Endothelial cell of umbilical vein (primary cell): ENCODE results near the gene HES7. TPM values are rescaled to one million over a fixed set of nuclear protein-coding genes. Genes with fewer than 3 reads are reported as not detected.

ENCODE experiments used
- BruUV-seq: library from RNA; stranded (reverse); fragments of 400-500 nt; replicated peaks from 2 replicates; lab custom pipeline; 2021; lab: Mats Ljungman, UMichigan
- CTCF ChIA-PET: fragments of 300-600, 350-600 bp; sonication (Branson Sonifier 250); formaldehyde crosslinking; loops from one replicate; lab custom pipeline; 2021; ENCODE audit warnings: antibody characterized with exemption, inconsistent platforms; lab: Charles Lee
- POLR2A ChIA-PET: fragments of 300-600, 350-600 bp; sonication (Branson Sonifier 250); formaldehyde crosslinking; loops from one replicate; lab custom pipeline; 2021; ENCODE audit warnings: antibody characterized with exemption, inconsistent platforms; lab: Charles Lee
- DNase-seq: peaks from one replicate; pipeline ENCODE4 v3.0.0-alpha.2; 2011; ENCODE audit warnings: low read depth, low spot score
- FAIRE-seq: peaks from 2 replicates; lab custom pipeline; 2011; peaks lifted over from hg19 to GRCh38; lab: Jason Lieb, UNC
- H2AFZ ChIP-seq: 2 replicates; pipeline ENCODE4 v1.6.0; 2012; ENCODE audit warnings: low read depth, low read length, control low read depth, inconsistent platforms
- H3K27ac ChIP-seq: 2 replicates; pipeline ENCODE4 v1.5.1; 2011; ENCODE audit warnings: low read depth, mild to moderate bottlenecking, control low read depth, low read length, moderate library complexity; ENCODE audit not compliant: insufficient read depth
- H3K27me3 ChIP-seq, 2 experiments: 2 replicates each; pipeline versions ENCODE4 v1.6.0 to v1.6.1; 2011; ENCODE audit warnings: low read length in 2 of 2, mixed read lengths in 1 of 2; ENCODE audit not compliant: control insufficient read depth in 2 of 2, insufficient read depth in 2 of 2
- H3K36me3 ChIP-seq, 2 experiments: 2 replicates in 1 of 2; 3 replicates in 1 of 2; pipeline ENCODE4 v1.5.1; 2011; ENCODE audit warnings: low read length in 2 of 2, mild to moderate bottlenecking in 1 of 2, moderate library complexity in 1 of 2; ENCODE audit not compliant: control insufficient read depth in 2 of 2, insufficient read depth in 2 of 2; ENCODE audit errors: extremely low read depth in 1 of 2
- H3K4me1 ChIP-seq: 3 replicates; pipeline ENCODE4 v1.5.1; 2011; ENCODE audit warnings: mild to moderate bottlenecking, low read length; ENCODE audit not compliant: control insufficient read depth, insufficient read depth; ENCODE audit errors: extremely low read depth
- H3K4me2 ChIP-seq: 2 replicates; pipeline ENCODE4 v1.6.1; 2011; ENCODE audit warnings: low read length, control low read depth, mixed read lengths; ENCODE audit not compliant: insufficient read depth
- H3K4me3 ChIP-seq, 3 experiments: fragments of 200-600 bp in 1 of 3; sonication (generic), shearing (Covaris generic) in 1 of 3; replicated peaks in 1 of 3; 2 replicates each; pipeline ENCODE4 v1.5.1; 2011 to 2016; ENCODE audit warnings: control low read depth in 3 of 3, low read length in 3 of 3, mild to moderate bottlenecking in 2 of 3, inconsistent platforms in 1 of 3, low read depth in 1 of 3, moderate library complexity in 1 of 3; ENCODE audit not compliant: insufficient read depth in 1 of 3
- H3K79me2 ChIP-seq: 2 replicates; pipeline ENCODE4 v1.6.0; 2012; ENCODE audit warnings: low read length, inconsistent platforms; ENCODE audit not compliant: control insufficient read depth, insufficient read depth
- H3K9ac ChIP-seq: replicated peaks from 2 replicates; pipeline ENCODE3; 2011; ENCODE audit warnings: low read length, control low read depth; ENCODE audit not compliant: insufficient read depth; ENCODE audit errors: extremely low read depth
- H3K9me1 ChIP-seq: replicated peaks from 3 replicates; pipeline ENCODE4 v1.6.0; 2011; ENCODE audit warnings: mild to moderate bottlenecking, low read length; ENCODE audit not compliant: control insufficient read depth, insufficient read depth; ENCODE audit errors: extremely low read depth
- H3K9me3 ChIP-seq: replicated peaks from 2 replicates; pipeline ENCODE4 v1.5.1; 2012; ENCODE audit warnings: low read length, inconsistent platforms; ENCODE audit not compliant: control insufficient read depth, insufficient read depth
- H4K20me1 ChIP-seq: replicated peaks from 2 replicates; pipeline ENCODE3; 2011; ENCODE audit warnings: mild to moderate bottlenecking, low read length; ENCODE audit not compliant: control insufficient read depth, insufficient read depth; ENCODE audit errors: extremely low read depth
- EZH2 ChIP-seq: IDR thresholded peaks from 2 replicates; pipeline ENCODE4 v1.6.1; 2012; ENCODE audit warnings: borderline replicate concordance, low read depth, mild to moderate bottlenecking, moderate library complexity, low read length, inconsistent platforms; ENCODE audit not compliant: severe bottlenecking
- FOS ChIP-seq: IDR thresholded peaks from 2 replicates; pipeline ENCODE4 v1.6.1; 2011; ENCODE audit warnings: mild to moderate bottlenecking, low read length, moderate library complexity, borderline replicate concordance; ENCODE audit not compliant: insufficient read depth
- GATA2 ChIP-seq: IDR thresholded peaks from 2 replicates; pipeline ENCODE4 v1.7.0; 2011; ENCODE audit warnings: low read depth, mild to moderate bottlenecking, moderate library complexity, mixed read lengths, low read length; ENCODE audit not compliant: insufficient read length, insufficient read depth
- JUN ChIP-seq: IDR thresholded peaks from 2 replicates; pipeline ENCODE4 v1.6.1; 2011; ENCODE audit warnings: borderline replicate concordance, low read depth; ENCODE audit not compliant: insufficient read length, insufficient read depth
- MAX ChIP-seq: IDR thresholded peaks from 2 replicates; pipeline ENCODE4 v1.6.1; 2011; ENCODE audit not compliant: insufficient read depth, insufficient read length
- MYC ChIP-seq: IDR thresholded peaks from one replicate; pipeline ENCODE4 v1.6.1; 2011; ENCODE audit warnings: mild to moderate bottlenecking, low read depth, low read length
- POLR2A ChIP-seq: IDR thresholded peaks from 2 replicates; pipeline ENCODE4 v1.6.1; 2012; ENCODE audit warnings: low read depth, mild to moderate bottlenecking, control low read depth, low read length
- POLR2AphosphoS5 ChIP-seq: IDR thresholded peaks from 2 replicates; pipeline ENCODE4 v1.6.1; 2012; ENCODE audit warnings: low read depth, mild to moderate bottlenecking, control low read depth, low read length, moderate library complexity; ENCODE audit not compliant: insufficient read depth
- dilution Hi-C: fragments of 300-500 bp; cut with MboI; formaldehyde crosslinking; loops from one replicate; pipeline ENCODE4 v1.15.0; 2019; ENCODE audit warnings: low sequenced_read_pairs; ENCODE audit not compliant: extremely low pct_ligation_motif_present
- intact Hi-C: fragments of 100-400 bp; cut with micrococcal nuclease; formaldehyde crosslinking; loops from one replicate; pipeline ENCODE4 v1.10.0; 2022
- polyA plus RNA-seq, 4 experiments: library from polyadenylated mRNA; depleted of rRNA in 3 of 4; stranded (reverse) in 3 of 4; unstranded in 1 of 4; fragments of >200 nt; gene quantifications; 2 replicates each; pipeline versions ENCODE4 v1.2.1 to v1.2.3, GENCODE V29; 2011 to 2012; ENCODE audit warnings: missing spikeins in 1 of 4
- total RNA-seq: library from RNA; stranded (reverse); gene quantifications from 2 replicates; pipeline ENCODE4 v1.2.3, GENCODE V29; 2021
- TF ChIP-seq, protein P1 (sequence below), 2 donors: IDR thresholded peaks; 1 replicate in 1 of 2; 2 replicates in 1 of 2; pipeline ENCODE4 v1.5.1; 2011; ENCODE audit warnings: low read length in 2 of 2, mild to moderate bottlenecking in 2 of 2, moderate library complexity in 2 of 2, control low read depth in 1 of 2, inconsistent platforms in 1 of 2, low read depth in 1 of 2; ENCODE audit not compliant: insufficient read depth in 1 of 2; ENCODE audit errors: extremely low read depth in 1 of 2

HES7 gene
- total and polyA plus RNA-seq, 2 donors (not counting 3 experiments of a cell fraction or from before 2014, with no cell fraction given) = 0.19 to 0.51 TPM

- CTCF ChIA-PET = interaction anchor here (6.3 kb wide), 1 partner anchor 24 kb away, joined by 72 read pairs; no protein-coding TSS in a partner anchor
- Histone ChIP-seq H3K9me1 (no peaks in the 10 kb centered on the region), H3K9ac (peak within 1 kb of the TSS; percentile 99), H3K36me3 (peaks cover 2 to 7% of the 10 kb centered on the region in 2 experiments), H3K27me3 (no peaks in the 10 kb centered on the region), H3K79me2 (peaks cover 20% of the 10 kb centered on the region), H3K9me3 (no peaks in the 10 kb centered on the region), H3K4me1 (peaks cover 20% of the 10 kb centered on the region), H4K20me1 (no peaks in the 10 kb centered on the region), H3K4me3 (peak within 1 kb of the TSS; percentile 55 to 99 (median 67)), H3K27ac (peak within 1 kb of the TSS; percentile 87), H2AFZ (peak within 1 kb of the TSS; percentile 91), H3K4me2 (peak within 1 kb of the TSS; percentile 51)
- dilution Hi-C loops (no loop called here), intact Hi-C loops (no loop called here)
- DNase-seq = peak; percentile 58
- POLR2A ChIA-PET = no interaction called here
- TF ChIP-seq JUN (no peak), MAX (no peak), GATA2 (no peak), POLR2AphosphoS5 (peak; percentile 88), MYC (no peak), FOS (no peak), EZH2 (no peak), POLR2A (peak; percentile 71)
- TF ChIP-seq, protein P1, sequence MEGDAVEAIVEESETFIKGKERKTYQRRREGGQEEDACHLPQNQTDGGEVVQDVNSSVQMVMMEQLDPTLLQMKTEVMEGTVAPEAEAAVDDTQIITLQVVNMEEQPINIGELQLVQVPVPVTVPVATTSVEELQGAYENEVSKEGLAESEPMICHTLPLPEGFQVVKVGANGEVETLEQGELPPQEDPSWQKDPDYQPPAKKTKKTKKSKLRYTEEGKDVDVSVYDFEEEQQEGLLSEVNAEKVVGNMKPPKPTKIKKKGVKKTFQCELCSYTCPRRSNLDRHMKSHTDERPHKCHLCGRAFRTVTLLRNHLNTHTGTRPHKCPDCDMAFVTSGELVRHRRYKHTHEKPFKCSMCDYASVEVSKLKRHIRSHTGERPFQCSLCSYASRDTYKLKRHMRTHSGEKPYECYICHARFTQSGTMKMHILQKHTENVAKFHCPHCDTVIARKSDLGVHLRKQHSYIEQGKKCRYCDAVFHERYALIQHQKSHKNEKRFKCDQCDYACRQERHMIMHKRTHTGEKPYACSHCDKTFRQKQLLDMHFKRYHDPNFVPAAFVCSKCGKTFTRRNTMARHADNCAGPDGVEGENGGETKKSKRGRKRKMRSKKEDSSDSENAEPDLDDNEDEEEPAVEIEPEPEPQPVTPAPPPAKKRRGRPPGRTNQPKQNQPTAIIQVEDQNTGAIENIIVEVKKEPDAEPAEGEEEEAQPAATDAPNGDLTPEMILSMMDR (IDR thresholded peaks at IDR 0.05; ENCODE audit: extremely low read depth in 1 of 2, insufficient read depth in 1 of 2, low read depth in 1 of 2, low read length in 2 of 2) = no peak
- no TSS peak for BruUV-seq
- FAIRE-seq = no peak
Measured at GRCh38 chr17:8162233-8162996, 38.5 kb upstream of the HES7 start, which contains the start of gene VAMP2. VAMP2 (minus strand) TSS chr17:8162948; CDS start chr17:8162879, 69 bp downstream.
